ENCODE measurements around the gene CARS2.
A peak's percentile ranks its signal among the peaks of the same experiment; 100 is the strongest.

The CARS2 gene

GRCh38 chr13:110653271-110653670, 52.6 kb downstream of the CARS2 start:
- no peak for DNase-seq (ENCODE audit: low read depth in 2 of 2, low spot score in 1 of 2)

GRCh38 chr13:110652764-110653163, 53.2 kb downstream of the CARS2 start:
- DNase-seq (ENCODE audit: low read depth in 2 of 2, low spot score in 1 of 2), result no peak

GRCh38 chr13:110652231-110652730, 53.6 kb downstream of the CARS2 start:
- no peak for DNase-seq (ENCODE audit: low read depth in 2 of 2, low spot score in 1 of 2)

GRCh38 chr13:110651726-110652230, 54.1 kb downstream of the CARS2 start:
- no peak for DNase-seq (ENCODE audit: low read depth in 2 of 2, low spot score in 1 of 2)

- DNase-seq (ENCODE audit: low read depth in 2 of 2, low spot score in 1 of 2), result no peak
Observed at GRCh38 chr13:110651271-110651670, 54.6 kb downstream of the CARS2 start.

GRCh38 chr13:110650436-110650835, 55.5 kb downstream of the CARS2 start:
- DNase-seq (ENCODE audit: low read depth in 2 of 2, low spot score in 1 of 2), result no peak

GRCh38 chr13:110649551-110649950, 56.4 kb downstream of the CARS2 start:
- DNase-seq (ENCODE audit: low read depth in 2 of 2, low spot score in 1 of 2), result no peak

GRCh38 chr13:110648848-110649421, 57.0 kb downstream of the CARS2 start:
- DNase-seq (ENCODE audit: low read depth in 2 of 2, low spot score in 1 of 2), result no peak

GRCh38 chr13:110648146-110648819, 57.6 kb downstream of the CARS2 start:
- DNase-seq (ENCODE audit: low read depth in 2 of 2, low spot score in 1 of 2), result no peak

- no peak for DNase-seq (ENCODE audit: low read depth in 2 of 2, low spot score in 1 of 2)
Observed at GRCh38 chr13:110647365-110647737, 58.6 kb downstream of the CARS2 start.

GRCh38 chr13:110646442-110647364, 59.2 kb downstream of the CARS2 start:
- no peak for DNase-seq (ENCODE audit: low read depth in 2 of 2, low spot score in 1 of 2)

GRCh38 chr13:110645750-110646149, 60.2 kb downstream of the CARS2 start:
- DNase-seq (ENCODE audit: low read depth in 2 of 2, low spot score in 1 of 2), result no peak

GRCh38 chr13:110644892-110645521, 60.9 kb downstream of the CARS2 start:
- DNase-seq (ENCODE audit: low read depth in 2 of 2, low spot score in 1 of 2), result peak in 1 of 2 donors; percentile 14

GRCh38 chr13:110643768-110644421, 62.0 kb downstream of the CARS2 start:
- no peak for DNase-seq (ENCODE audit: low read depth in 2 of 2, low spot score in 1 of 2)

- DNase-seq (ENCODE audit: low read depth in 2 of 2, low spot score in 1 of 2), result no peak
Observed at GRCh38 chr13:110643324-110643723, 62.6 kb downstream of the CARS2 start.

GRCh38 chr13:110642291-110642981, 63.5 kb downstream of the CARS2 start:
- no peak for DNase-seq (ENCODE audit: low read depth in 2 of 2, low spot score in 1 of 2)

- DNase-seq (ENCODE audit: low read depth in 2 of 2, low spot score in 1 of 2), result no peak
Observed at GRCh38 chr13:110641055-110642015, 64.6 kb downstream of the CARS2 start.

GRCh38 chr13:110640591-110641029, 65.3 kb downstream of the CARS2 start:
- no peak for DNase-seq (ENCODE audit: low read depth in 2 of 2, low spot score in 1 of 2)

GRCh38 chr13:110639935-110640334, 66.0 kb downstream of the CARS2 start:
- no peak for DNase-seq (ENCODE audit: low read depth in 2 of 2, low spot score in 1 of 2)

Data from stimulated activated CD8-positive, alpha-beta memory T cell treated with anti-CD3 and anti-CD28 coated beads, Interleukin-4, amount 100 ng/mL, for 1 hour (primary cell).